GM04504 (cell line): Measurements from ENCODE around the gene COMMD7.
"Not testable (repeated sequence)": the region's sequence is repeated elsewhere in the genome, so short reads cannot be mapped to it uniquely, and the experiment has no call there.

Experiments used
- DNase-seq: peaks from one replicate; pipeline ENCODE4 v3.0.0-alpha.2; 2012; ENCODE audit warnings: low read depth

The COMMD7 gene

DNA sequence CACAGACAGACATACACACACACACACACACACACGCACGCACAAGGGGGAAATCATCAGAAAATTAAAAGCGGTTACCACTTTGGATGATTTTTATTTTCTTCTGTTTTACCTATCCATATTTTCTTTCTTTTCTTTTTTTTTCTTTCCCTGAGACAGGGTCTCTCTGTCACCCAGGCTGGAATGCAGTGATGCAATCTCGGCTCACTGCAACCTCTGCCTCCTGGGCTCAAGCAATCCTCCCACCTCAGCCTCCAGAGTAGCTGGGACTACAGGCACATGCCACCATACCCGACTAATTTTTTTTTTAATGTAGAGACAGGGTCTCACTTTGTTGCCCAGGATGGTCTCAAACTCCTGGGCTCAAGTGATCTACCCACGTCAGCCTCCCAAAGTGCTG, 14.8 kb downstream of the COMMD7 start:
- not testable (repeated sequence) for DNase-seq

DNA sequence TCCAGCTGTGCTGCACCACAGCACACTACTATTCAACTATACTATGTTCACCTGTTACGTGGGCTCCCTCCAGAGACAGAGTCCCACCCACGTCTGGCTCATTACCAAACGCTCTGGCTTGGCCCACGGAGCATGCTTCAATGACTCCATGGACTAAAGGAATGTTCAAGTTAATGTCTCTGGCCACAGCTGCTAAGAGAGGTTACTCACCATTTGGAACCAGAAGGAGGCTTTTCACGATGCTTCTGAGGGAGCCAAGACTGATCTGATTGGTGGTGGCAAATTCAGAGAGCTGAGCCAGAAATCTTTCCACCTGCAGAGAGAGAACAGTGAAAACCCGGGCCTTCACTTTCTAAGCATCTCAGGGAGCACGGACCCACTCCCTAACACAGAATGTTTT, 15.6 kb downstream of the COMMD7 start:
- peak; percentile 71 for DNase-seq

DNA sequence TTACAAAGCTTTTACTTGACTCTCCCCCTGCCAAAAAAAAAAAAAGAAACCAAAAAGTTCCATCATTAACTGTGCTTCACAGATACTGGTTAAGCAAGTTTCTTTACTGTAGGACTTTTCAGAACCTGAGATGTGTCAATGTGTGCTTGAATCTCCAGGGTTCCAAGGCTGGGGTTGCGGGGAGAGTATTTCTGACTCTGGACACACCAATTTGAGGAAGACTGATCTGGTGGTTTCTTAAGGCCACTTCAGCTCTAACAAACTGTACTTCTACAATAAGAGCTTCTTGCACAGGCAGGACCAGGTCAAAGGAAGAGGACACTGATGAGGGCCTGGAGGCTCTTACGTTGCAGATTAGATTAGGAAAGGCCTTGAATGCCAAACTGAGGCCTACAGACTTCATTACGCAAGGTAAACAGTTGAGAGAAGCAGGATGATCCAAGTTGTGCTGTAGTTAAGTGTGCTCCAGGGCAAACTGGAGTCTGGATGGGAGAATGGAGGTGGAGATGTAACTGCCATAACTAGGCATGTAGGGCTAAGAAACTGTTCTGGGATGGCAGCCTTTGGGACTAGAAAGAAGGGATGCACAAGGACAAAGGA, 24.4 kb downstream of the COMMD7 start:
- DNase-seq, result no peak

DNA sequence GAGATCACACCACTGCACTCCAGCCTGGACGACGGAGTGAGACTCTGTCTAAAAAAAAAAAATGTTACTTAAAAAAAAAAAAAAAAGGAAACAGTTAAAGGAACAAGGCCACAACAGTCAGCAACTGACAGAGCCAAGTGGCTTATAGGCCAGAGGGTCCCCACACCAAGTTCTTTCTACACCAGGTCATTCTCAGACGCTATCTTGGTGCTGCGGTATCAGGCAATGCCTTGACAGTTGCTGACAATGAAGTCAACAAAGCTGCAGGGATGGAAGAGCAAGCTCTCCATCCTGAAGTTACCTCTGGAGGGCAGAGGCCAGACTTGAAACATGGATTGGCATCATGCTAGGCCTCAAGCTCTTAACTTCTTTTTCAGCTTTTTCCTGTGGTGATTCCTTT, 31.9 kb downstream of the COMMD7 start:
- no peak for DNase-seq

DNA sequence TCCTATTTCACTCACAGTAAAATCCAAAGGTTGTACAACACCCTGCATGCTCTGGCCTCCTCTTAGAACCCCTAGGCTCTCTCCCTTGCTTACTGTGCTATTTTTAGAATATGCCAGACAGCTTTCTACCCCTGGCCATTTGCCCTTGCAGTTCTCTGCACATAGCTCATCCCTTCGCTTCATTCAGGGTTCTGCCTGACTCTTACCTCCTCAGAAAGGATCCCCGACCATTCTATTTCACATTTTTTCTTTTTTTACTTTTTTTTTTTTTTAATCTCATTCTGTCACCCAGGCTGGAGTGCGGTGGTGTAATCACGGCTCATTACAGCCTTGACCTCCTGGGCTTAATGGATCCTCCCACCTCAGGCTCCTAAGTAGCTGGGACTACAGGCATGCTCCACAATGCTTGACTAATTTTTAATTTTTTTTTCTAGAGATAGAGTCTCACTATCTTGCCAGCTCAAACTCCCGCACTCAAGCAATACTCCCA, 33.6 kb downstream of the COMMD7 start:
- no peak for DNase-seq

DNA sequence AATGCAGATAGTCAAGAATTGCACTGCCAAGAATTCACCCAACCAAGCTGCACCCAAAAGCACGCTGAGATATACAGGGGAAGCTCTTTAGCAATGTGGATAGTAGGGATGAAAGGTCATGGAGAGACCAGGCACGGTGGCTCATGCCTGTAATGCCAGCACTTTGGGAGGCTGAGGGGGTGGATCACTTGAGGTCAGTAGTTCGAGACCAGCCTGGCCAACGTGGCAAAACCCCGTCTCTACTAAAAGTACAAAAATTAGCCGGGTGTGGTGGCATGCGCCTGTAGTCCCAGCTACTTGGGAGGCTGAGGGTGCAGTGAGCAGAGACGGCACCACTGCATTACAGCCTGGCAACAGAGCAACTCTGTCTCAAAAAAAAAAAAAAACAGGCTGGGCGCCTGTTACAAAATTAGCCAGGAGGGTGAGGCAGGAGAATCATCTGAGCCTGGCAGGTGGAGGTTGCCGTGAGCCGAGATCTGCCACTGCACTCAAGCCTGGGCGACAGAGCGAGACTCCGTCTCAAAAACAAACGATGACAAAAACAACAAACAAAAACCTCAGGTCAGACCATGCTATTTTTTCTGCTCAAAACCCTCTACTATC, 34.1 kb downstream of the COMMD7 start:
- not testable (repeated sequence) for DNase-seq

DNA sequence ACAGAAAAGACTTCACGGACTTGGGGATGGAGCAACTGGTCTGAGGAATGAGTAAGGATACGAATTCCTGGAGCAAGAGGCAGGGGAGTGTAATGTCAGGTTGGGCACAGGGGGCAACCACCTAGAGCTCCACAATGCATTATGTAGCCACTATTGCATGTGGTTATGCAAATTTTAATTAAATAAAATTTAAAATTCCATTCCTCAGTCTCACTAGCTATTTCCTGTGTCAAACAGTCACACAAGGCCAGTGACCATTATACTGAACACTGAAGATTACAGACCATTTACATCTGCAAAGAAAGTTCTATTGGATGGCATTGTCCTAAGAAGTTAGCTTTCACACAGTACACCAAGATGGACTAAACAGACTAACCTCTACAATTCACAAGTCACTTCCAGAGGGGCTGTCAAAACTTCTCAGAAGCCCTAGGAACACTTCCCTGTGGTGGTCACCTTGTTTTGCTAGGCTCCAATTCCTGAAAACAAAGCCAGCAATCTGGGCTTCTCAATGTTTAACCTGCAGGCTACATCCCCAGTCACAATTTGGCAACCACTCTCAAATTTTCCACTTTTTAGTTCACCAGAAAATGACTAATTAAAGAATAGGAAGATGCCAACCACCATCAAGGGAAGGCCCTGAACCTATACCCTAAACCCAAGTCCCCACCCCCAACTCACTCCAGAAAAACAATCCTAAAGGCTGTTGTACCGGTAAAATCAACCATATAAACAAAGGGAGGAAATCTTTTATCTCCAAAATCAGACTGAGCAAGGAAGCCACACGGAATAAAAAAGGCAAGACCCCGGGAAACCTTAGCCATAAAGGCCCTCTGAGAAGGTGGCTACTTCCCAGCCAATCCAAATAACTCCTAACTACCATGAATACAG, 35.3 kb downstream of the COMMD7 start:
- peak; percentile 17 for DNase-seq

DNA sequence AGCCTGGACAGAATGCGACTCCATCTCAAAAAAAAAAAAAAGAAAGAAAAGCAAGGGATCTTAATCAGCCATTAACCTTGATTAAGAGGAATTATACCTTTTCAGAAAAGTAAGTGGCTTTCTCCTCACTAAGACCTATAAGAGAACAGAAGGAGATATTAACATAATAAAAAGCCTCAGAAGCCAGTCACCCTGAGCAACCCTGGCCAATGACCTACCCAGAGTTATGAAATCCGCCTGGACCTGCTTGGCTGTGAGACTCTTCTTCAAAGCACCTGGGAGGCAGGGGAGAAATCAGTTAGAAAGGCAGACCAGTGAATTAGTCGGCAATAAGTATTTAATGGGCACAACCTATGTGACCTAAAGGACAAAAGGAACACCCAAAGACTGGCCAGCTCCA, 36.8 kb downstream of the COMMD7 start:
- DNase-seq, result no peak

DNA sequence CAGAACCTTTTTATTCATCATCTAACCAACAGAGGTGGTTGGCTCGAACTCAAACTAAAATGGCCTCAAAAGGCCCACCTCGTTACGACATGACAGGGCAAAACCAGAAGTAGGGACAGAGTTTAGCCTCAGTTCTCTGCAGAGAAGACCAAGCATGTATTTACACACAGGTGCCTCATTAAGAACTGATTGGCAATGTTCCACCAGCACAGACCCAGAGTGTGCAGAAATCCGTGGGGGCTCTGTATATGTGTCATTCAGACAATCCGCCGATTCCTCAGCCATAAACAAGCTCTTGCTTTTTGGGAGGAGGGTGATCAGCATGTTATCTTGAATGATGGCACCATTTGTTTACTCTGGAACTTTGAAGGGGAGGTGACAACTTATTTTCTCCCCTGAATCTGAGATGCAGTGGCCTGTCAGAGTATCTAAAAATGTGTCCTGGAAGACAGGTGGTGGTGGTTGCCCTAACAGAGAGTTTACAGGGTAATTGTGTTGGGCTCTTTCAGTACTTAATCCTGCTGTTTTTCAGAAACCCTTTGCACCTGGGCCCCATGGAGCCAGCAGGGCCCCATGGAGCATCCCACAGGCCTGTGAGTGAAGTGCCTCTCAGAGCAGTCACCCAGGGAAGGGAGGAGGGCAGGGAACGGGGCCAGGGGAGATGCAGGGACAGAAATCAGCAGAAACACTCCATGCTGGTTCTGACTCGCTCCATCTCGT, 40.4 kb downstream of the COMMD7 start:
- no peak for DNase-seq

DNA sequence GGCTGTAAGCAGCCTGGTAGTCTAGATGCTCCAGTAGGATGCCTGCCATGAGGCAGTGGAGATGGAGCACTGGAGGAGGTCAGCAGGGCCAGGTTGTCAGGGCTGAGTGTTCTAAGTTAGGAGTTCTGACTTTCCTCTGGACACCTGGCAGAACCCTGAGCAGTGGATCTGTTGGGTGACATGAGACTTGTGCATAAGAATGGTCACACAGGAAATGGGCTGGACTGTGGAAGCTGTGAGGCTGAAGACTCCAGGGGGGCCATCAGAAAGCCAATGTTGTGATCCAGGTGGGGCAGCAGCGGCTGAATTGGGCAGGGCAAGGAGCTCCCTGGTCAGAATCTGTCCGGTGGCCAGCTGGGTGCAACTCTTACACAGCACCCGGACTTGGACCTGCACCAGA, 45.7 kb downstream of the COMMD7 start:
- DNase-seq, result no peak

DNA sequence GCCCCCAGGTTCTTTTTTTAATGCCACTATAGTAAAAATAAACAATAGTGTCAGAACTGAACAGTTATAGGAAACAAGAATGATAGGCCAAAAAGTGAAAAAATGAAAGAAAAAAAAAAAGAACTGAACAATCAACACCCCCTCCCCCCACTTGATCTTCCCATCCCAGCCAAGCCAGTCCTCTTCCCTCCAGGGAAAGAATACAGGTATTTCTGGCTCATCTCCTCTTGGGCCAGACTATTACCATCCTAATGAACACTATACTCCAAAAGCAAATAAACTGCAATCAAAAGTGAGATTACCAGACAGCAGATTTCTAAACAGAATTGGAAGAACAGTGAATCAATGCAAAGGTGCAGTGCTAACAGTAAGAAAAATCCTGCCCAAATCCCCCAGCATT, 48.2 kb downstream of the COMMD7 start:
- DNase-seq, result no peak

DNA sequence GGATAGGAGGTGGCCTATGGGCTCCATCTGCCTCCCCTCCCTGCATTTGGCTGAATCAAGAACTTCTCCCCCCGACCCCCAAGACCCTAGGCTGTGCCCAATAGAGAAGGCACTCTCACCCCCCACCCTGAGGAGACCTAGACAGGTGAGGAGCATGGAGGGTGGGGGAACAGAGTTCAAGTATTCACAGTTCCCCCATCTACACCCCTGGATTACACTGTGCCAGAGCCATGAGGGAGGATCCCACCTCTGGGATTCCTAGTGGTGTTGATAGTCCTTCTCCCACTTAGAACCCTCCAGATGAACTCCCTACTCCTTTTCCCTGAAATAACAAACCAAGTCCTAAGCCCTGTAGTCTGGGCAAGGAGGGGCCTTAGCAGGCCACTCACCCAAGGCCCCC, 54.3 kb downstream of the COMMD7 start:
- not testable (repeated sequence) for DNase-seq

DNA sequence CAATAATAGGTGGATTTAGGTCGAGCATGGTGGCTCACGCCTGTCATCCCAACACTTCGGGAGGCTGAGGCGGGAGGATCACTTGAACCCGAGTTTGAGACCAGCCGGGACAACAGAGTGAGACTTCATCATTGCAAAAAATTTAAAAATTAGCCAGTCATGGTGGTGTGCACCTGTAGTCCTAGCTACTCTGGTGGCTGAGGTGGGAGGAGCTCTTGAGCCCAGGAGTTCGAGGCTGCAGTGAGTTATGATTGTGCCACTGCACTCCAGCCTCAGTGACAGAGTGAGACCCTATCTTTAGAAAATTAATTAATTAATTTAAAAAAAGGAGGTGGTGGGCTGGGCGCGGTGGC, 56.1 kb downstream of the COMMD7 start:
- no peak for DNase-seq

DNA sequence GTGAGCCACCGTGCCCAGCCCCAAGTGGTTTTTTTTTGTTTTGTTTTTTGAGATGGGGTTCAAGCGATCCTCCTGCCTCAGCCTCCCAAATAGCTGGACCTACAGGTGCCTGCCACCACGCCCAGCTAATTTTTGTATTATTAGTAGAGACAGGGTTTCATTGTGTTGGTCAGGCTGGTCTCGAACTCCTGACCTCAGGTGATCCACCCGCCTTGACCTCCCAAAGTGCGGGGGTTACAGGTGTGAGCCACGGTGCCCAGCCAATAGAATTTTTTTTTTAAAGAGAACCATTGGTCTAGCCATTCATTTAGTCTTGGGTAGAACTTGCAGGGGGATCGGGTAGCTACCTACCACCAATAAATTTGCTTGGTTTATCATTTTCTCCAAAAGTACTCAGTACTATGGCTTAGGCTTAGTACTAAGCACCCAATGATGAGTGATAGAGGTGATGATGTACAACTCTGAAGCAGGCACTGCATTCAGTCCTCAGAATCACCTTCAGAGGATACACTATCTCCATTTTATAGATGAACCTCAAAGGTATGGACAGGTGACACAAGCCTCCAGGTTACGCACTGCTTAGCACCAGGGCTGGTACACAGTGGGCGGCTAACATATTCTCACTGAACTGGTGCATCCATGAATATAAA, 56.6 kb downstream of the COMMD7 start:
- DNase-seq, result no peak

DNA sequence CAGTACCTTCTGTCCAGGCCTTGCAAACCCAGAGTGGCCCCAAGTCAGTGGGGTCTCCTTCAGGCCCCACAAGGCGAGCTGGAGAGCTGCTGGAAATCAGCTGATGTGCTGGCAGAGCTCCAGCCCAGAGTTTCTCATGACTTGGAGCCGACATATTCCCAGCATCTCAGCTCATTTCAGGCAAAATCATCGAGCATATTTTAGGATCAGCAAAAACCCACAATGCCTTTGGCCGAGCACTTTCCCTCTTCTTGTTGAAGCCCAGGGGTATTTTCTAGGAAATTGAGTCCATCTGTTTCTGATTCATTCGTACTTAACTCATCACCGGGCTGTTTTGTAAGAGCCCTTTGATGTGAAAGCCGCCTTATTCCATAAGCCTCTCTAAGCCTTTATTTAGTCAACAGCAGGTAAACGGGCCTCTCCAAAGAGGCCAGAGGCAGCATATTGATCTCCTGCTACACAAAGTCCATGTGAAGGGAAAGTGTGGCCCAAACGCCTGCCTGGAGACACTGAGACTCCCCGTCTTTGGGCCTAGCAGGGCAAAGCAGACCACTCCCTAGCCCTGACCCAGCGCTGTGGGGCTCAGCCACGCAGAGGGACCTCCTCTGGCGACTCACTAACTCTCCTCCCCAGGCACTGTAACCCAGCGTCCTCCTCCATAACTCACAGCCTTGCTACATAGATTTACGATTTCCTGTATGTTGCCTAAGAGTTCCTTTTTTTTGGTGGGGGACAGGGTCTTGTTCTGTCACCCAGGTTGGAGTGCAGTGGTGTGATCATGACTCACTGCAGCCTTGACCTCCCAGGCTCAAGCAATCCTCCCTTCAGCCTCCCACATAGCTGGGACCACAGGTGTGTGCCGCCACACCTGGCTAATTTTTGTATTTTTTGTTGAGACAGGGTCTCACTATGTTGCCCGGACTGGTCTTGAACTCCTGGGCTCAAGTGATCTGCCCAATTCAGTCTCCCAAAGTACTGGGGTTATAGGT, 57.4 kb downstream of the COMMD7 start:
- peak; percentile 88 for DNase-seq

DNA sequence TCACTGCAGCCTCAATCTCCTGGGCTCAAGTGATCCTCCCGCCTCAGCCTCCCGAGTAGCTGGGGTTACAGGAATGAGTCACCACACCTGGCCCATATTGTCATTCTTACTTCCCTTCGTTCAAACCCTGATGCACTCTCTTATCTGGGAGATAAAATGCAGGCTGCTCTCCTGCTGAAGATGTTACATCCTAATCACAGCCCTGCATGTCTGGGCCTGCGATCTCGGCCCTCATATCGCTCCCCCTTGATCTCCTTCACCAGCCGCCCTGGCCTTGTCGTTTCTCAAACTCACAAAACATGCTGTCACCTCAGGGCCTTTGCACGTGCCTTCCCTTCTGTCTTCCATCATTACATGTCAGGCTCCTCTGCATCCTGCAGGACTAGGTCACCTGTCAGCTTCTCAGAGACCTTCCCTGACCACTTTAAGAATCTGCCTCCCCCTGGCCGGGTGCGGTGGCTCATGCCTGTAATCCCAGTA, 60.7 kb downstream of the COMMD7 start:
- DNase-seq, result no peak

DNA sequence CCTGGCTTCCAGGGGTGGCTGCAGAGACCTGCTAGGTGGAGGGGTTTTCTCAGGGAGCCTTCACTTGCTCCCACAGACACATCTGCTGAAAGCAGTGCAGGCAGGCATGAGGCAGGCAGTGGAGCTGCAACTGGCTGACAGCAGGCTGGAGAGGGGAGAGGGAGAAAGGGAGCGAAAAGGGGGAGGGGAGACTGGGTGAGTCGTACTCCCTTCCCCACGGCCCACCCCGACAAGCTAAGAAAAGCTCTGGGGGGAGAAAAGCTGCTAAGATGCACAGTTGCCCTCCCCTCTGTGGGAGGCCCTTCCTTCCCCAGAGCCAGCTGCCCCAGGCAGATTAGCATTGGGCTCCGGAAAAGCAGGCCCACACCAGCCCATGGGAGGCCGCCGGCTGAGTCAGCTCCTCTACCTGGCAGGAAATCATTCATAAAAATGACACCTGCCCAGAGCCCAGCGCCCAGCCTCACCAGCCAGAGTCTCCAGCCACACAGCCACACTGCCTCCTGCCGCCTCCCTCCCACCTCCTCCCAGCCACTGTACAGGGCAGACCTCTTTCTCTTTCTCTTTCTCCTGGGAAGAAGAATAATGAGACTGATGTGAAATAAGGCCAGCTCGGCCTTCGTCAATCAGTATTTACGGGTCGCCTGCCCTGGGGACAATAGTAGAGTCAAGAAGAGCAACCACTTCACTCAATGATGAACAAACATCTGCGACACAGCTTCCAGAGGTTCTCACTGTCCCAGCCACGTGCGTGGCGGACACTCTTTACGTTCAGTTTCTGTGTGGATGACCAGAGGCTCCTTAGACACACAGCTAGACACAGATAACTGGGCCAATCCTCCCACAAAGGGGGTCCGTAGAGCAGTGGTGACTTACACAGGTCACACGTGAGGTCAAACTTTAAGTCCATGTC, 61.8 kb downstream of the COMMD7 start:
- no peak for DNase-seq

DNA sequence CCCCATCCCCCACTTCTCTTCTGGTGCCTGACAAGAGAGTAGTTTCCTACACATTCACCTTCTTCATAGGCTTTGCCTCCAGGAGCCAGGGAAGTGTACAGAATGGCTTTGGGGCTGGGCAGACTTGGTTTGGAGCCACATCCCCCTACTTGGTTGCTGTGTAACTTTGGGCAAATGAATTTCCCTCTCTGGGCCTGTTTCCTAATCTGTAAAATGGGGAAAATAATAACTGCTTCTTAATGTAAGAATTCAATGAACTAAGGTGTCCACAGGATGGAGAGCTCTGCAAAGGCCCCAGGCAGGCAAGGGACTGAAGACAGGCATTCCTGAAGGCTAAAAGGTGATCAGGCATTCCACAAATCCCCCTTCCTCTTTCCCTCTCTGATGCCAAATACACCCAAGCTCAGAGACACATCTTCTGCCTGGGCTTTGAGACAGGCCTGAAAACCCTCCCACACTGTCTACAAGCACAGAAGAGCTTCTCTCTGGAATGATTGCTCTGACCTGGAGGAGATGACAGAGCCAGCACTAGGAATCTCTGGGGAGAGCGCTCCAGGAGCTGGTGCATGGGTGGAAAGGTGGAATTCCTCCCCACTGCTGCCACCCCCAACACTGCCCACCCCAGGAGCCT, 62.6 kb downstream of the COMMD7 start:
- DNase-seq, result no peak

DNA sequence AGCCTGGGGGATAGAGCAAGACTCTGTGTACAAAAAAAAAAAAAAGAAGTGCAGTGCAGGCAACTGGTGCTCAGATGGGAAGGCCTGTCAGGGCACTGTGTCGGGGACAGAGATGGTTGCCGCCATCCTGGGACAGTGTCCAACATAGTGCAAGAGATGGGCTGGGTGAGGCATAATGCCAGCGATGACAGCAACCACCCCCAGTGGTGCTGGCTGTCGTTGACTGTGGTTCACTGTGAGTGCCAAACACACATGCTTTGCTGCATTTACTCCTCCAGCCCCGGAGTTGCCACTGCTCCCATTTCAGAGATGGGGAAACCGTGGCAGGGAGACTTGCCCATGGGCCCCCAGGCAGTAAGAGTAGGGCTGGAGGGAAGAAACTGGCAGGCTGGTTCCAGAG, 64.3 kb downstream of the COMMD7 start:
- DNase-seq, result peak; percentile 61
